ENCODE results near the gene CATSPERD.
"Not testable (repeated sequence)": the region's sequence is repeated elsewhere in the genome, so short reads cannot be mapped to it uniquely, and the experiment has no call there.

CATSPERD gene

GRCh38 chr19:5719274-5719960 is 1.0 kb upstream of the CATSPERD start:
- DNase-seq (ENCODE audit: insufficient read length, low spot score) (no peak), FAIRE-seq (no peak)

- DNase-seq (ENCODE audit: insufficient read length, low spot score) (no peak), FAIRE-seq (no peak)
Observed at GRCh38 chr19:5727453-5728050, 7.1 kb downstream of the CATSPERD start.

- not testable (repeated sequence) for FAIRE-seq; DNase-seq (ENCODE audit: insufficient read length, low spot score)
Observed at GRCh38 chr19:5733172-5733571, 12.7 kb downstream of the CATSPERD start.

- FAIRE-seq (no peak), DNase-seq (ENCODE audit: insufficient read length, low spot score) (no peak)
Observed at GRCh38 chr19:5738423-5738822, 18.0 kb downstream of the CATSPERD start.

GRCh38 chr19:5742051-5742450 is 21.6 kb downstream of the CATSPERD start:
- DNase-seq (ENCODE audit: insufficient read length, low spot score) (no peak), FAIRE-seq (no peak)

GRCh38 chr19:5743630-5744029 is 23.2 kb downstream of the CATSPERD start:
- DNase-seq (ENCODE audit: insufficient read length, low spot score), result no peak
- FAIRE-seq, result no peak

- DNase-seq (ENCODE audit: insufficient read length, low spot score); FAIRE-seq: not testable (repeated sequence)
Observed at GRCh38 chr19:5744999-5745398, 24.6 kb downstream of the CATSPERD start.

GRCh38 chr19:5748920-5749319 is 28.5 kb downstream of the CATSPERD start:
- not testable (repeated sequence) for DNase-seq (ENCODE audit: insufficient read length, low spot score); FAIRE-seq

- no peak for FAIRE-seq
Observed at GRCh38 chr19:5749505-5749904, 29.1 kb downstream of the CATSPERD start.

GRCh38 chr19:5751709-5752108 is 31.3 kb downstream of the CATSPERD start:
- DNase-seq (ENCODE audit: insufficient read length, low spot score) (no peak), FAIRE-seq (no peak)

More at GRCh38 chr19:5749505-5749904, 29.1 kb downstream of the CATSPERD start:
- DNase-seq (ENCODE audit: insufficient read length, low spot score), result no peak

GRCh38 chr19:5753743-5754142 is 33.3 kb downstream of the CATSPERD start:
- FAIRE-seq, result no peak
- no peak for DNase-seq (ENCODE audit: insufficient read length, low spot score)

GRCh38 chr19:5762608-5763217 is 42.3 kb downstream of the CATSPERD start:
- DNase-seq (ENCODE audit: insufficient read length, low spot score) (no peak), FAIRE-seq (no peak)

GRCh38 chr19:5765220-5765619 is 44.8 kb downstream of the CATSPERD start:
- no peak for FAIRE-seq
- DNase-seq (ENCODE audit: insufficient read length, low spot score), result no peak

GRCh38 chr19:5767949-5768348 is 47.5 kb downstream of the CATSPERD start:
- FAIRE-seq, result no peak

GRCh38 chr19:5772416-5772815 is 52.0 kb downstream of the CATSPERD start:
- no peak for FAIRE-seq
- DNase-seq (ENCODE audit: insufficient read length, low spot score), result no peak

More at GRCh38 chr19:5767949-5768348, 47.5 kb downstream of the CATSPERD start:
- no peak for DNase-seq (ENCODE audit: insufficient read length, low spot score)

GRCh38 chr19:5773276-5773675 is 52.8 kb downstream of the CATSPERD start:
- DNase-seq (ENCODE audit: insufficient read length, low spot score) (no peak), FAIRE-seq (no peak)

- no peak for DNase-seq (ENCODE audit: insufficient read length, low spot score)
- FAIRE-seq, result no peak
Observed at GRCh38 chr19:5774921-5775320, 54.5 kb downstream of the CATSPERD start.

- FAIRE-seq (no peak), DNase-seq (ENCODE audit: insufficient read length, low spot score) (no peak)
Observed at GRCh38 chr19:5775668-5776309, 55.4 kb downstream of the CATSPERD start.

- DNase-seq (ENCODE audit: insufficient read length, low spot score), result no peak
- no peak for FAIRE-seq
Observed at GRCh38 chr19:5778402-5778801, 58.0 kb downstream of the CATSPERD start.

- not testable (repeated sequence) for DNase-seq (ENCODE audit: insufficient read length, low spot score); FAIRE-seq
Observed at GRCh38 chr19:5780916-5781315, 60.5 kb downstream of the CATSPERD start.

- no peak for DNase-seq (ENCODE audit: insufficient read length, low spot score)
- no peak for FAIRE-seq
Observed at GRCh38 chr19:5782322-5782721, 61.9 kb downstream of the CATSPERD start.

All from GM19239 (cell line).